ENCODE results near the gene CFLAR.

Gene CFLAR

GRCh38 chr2:201219328-201220096, 103.5 kb downstream of the CFLAR start:
- no peak for DNase-seq

DNA sequence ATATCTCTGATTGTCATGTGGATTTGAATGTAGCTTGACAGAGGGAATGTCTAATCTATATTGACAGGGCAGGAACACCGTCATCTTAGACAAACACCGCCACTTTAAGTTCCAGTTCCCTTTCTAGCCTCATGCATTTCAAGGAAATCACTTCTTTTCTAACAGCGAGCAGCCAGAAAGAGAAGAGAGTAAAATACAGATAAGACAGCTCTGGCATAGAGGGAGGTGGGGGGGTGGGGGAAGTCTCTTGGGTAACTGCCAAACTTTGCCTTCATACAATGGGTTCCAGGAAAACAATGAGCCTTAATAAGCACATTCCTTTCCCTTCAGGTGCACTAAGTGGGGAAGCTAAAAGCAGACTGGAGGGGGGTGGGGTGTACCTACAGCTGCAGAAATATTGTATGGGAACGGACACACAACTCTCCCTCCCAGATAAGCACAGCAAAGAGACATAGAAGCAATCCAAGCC, 104.2 kb downstream of the CFLAR start:
- no peak for DNase-seq

- DNase-seq, result no peak
Observed at GRCh38 chr2:201223089-201224073, 107.4 kb downstream of the CFLAR start.
